Hematopoietic multipotent progenitor cell treated with erythropoietin and hydrocortisone succinate and interleukin-3 and kit ligand, for 4 days (in vitro differentiated cells): ENCODE measurements around the gene DHCR24.

Experiments used
- DNase-seq: peaks from one replicate; pipeline ENCODE4 v3.0.0-alpha.2; 2015

DHCR24 gene

DNA sequence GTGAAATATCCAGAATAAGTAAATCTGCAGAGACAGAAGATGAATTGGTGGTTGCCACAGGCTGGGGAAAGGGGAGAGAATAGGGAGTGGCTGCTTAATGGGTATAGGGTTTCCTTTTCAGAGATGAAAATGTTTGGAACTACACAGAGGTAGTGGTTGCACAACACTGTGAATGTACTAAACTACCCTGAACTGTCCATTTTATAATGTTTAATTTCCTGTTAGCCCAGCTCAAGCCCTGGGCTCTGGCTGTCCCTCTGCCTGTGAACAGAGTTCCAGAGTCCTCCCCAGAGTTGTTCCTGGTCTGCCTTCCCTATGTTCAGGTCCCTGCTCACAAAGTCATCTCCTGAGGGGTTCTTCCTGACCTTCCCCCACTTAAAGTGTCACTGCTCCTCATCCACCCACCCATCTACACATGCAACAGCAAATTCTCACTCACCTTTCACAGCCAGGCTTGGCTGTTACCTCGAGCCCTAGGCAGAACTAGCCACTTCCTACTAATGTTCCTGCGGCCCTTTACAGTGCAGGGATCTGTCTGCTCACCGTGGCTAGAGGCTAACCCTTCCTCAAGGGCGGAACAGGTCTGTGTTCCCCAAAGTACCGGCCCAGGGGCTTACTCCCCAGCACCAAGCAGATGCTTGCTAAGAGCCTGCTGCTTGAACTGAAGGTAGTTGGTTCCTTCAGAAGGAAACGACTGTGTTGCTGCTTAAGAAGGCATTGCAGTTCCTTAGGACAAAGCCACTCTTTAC, 22.4 kb downstream of the DHCR24 start:
- no peak for DNase-seq

DNA sequence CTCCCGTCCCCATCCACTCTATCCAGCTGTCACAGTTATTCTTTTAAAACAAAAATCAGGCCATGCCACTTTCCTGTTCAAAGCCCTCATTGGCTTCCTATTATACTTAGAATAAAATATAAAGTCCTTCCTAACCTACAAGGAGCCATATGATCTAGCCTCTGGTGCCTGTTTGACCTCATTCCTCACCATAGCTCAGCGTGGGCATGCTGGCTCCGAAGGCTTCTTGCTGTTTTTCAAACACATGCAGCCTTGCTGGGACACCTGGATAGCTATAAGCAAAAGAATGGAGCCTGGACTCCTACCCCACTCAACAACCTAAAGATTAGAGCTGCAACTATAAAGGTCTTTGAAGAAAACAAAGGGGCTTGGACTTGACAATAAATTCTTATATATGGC, 23.7 kb downstream of the DHCR24 start:
- no peak for DNase-seq

DNA sequence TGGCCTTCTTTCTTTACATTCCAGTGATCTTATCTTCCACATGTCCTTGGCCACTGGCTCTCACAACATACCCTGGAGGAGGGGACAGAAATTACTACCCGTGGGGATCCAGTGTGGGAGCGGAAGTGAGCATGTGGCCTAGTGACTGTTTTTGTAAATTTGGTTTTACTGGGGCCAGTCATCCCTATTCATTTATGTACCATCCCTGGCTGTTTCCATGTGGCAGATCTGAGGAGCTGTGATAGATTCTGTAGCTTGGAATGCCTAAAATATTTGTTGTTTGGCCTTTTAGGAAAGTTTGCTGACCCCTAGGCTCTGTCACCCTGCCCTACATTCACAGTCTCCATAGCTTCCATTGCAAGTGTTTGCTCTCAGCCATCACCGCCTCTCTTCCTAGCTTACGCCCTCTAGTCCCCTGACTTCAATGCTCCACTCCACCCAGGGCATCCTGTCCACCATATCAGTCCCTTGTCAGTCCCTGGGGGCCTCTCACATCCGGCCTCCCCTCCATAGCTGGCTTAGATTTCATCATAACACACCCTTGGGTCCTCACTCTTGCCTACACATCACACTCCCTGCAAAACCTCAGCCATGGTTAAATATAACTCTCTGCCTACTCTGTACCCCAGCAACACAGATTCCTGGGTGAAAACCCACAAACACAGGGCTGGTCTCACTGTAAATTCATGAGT, 25.8 kb downstream of the DHCR24 start:
- peak; percentile 74 for DNase-seq

DNA sequence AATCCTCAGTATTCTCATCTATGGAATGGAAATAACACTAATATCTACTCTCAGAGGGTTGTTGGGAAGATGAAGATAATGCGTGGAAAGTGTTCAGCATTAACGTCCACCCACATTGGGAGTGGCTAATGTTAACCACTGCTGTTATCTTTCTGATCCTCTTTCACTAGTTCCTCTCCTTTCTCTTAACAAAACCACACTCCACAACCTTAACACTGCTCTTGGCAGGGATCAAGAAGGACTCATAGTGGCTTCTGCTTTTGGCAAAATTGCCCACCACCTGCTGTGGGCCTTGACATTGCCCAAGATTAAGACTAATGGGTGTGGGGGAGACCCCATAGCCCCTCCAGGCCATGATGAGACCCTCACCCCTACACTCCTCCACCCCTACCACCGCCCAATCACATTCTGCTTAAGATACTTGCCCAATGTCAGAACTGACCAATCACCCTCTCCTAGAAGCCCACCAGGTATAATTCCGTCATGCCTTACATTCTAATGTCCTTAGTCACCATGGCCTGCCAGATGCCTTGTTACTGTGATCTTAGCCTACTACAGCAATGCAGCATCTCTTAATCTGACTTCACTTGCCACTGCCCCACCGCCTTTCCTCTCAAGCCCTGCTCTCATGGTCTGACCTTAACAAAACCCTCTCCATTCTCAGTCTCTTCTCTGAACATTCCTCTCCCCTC, 27.1 kb downstream of the DHCR24 start:
- DNase-seq, result peak; percentile 92

DNA sequence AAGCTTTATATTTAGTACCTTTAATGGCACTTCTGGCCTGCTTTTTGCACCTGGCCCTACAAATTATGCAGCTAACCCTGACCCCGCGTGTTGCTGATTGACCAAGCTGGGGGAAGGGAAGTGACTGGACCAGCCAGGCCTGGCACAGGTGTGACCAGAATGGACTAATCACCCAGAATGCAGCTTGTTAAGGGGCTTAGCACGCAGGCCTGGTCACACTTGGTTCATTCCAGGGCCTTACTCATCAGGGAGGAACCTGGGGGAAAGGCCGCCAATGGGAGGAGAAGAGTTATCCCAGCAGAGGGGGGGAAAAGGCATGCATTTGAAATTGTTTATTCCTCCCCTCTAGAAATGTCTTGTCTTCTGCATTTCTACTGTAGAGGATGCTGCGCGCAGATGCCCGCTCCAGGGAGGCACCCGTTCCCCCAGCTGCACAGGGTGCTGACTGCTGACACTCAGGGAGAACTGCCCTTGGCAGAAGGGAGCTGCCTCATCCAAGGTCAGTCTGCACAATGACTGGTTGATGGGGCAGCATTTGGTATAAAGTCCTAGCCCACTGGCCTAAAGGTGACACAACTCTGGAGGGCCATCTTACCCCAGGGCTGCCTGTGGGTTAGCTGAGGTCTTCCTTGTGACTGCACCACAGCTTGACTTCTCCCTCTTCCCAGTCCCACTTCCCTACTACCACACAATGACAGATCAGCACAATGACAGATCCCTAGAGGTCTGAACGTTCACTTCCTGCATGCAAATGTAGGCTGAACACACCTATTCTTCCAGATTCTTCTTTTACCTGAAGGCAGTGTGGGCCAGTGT, 29.0 kb downstream of the DHCR24 start:
- no peak for DNase-seq

DNA sequence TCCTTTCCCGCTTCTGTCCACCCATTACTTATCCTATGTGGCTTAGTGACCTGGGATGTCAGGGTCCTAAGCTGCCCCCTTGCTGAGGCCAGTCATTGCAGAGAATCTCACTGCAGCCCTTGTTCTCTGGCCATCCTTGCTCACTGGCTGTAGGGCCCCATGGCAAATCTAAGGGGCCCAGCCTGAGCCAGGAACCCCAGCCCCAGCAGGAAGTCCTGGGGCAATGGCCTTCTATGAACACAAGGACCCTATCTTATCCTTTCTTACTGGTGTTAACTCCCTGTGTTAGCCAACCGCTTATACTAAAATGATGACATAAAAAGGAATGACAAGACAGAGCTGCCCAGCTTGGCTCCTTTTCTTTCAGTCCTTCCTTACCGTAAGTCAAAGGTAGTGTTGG, 29.9 kb downstream of the DHCR24 start:
- DNase-seq, result no peak

DNA sequence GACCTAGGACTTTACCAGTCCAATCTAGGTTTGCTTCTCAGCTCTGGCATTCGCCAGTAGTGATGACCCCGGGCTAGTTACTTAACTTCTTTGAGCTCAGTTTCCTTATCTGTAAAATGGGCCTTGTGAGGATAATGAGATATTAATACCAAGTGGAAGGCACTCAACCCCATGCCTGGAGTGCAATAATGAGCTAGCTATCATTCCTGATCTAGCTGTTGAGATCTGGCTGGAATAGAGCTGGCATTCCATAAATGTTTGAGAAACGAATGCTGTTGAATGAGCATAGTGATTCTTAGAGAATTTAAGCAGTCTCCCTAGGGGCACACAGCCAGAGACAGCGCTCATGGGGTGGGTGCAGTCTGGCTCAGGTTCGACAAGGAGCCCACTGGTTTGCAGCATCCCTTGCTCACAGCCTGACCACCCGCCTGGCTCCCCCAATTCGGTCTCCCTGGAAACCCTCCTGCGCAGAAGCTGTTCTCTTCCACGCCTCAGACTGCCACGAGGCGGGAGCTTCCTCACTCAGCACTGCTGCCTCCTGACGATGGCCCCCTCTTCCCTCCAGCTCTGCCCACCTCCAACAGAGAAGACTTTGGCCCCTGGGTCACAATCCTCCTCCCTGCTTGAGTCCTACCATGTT, 32.5 kb downstream of the DHCR24 start:
- DNase-seq, result no peak

DNA sequence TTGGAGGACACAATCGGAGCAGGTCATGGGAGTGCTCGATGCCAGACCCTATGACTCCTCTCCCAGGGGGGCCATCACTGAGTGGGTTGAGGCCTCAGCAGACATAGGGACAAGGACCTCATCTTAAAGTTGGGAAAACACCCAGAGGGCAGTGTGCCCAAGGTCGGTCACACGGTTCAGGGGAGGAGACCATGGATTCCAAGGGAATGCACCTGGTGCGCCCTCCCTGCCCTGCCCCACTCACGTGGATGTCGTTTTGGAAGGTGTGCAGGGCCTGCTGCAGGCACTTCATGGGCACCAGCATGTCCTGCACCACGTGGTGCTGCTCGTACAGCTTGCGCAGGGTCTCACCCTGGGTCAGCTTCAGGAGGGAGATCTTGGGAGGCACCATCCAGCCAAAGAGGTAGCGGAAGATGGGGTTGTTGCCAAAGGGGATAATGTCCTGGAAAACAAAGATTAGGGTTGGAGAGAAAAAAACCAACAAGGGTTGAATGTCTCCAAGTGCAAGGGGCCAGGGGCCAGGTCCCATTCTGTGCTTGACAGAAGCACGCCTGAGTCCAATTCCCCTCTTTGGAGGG, 33.1 kb downstream of the DHCR24 start:
- no peak for DNase-seq

DNA sequence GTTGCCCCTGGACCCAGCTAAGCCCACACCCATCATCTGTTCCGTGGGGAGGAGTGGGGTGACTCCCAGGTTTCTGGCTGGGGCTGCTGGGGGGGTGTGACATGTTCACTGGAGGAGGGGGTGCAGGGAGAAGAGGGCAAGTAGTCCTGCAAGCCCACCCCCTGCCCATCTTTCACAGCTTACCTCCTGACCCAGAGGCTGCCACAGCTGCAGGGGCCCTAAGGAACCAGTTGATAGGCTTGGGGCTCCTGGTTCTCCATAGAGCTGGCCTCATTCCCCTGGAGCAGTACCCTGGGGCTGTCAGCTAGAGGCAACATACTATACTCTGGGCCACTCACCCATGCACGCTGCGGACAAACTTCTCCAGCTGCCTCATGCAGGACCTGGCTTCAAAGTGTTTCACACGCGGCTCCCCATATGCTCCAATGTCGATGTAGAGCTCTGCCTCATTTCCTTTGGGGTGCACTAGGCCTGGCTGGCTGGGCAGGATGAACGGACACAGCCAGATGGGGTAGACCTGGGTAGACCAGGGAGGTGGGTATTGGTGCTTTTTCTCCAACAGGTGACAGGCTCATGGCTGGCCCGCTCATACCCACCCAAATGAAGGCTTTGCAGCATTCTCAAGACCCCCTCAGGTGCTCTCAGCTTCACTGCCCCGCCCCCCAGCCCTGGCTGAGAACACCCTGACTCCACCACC, 33.8 kb downstream of the DHCR24 start:
- DNase-seq, result no peak

DNA sequence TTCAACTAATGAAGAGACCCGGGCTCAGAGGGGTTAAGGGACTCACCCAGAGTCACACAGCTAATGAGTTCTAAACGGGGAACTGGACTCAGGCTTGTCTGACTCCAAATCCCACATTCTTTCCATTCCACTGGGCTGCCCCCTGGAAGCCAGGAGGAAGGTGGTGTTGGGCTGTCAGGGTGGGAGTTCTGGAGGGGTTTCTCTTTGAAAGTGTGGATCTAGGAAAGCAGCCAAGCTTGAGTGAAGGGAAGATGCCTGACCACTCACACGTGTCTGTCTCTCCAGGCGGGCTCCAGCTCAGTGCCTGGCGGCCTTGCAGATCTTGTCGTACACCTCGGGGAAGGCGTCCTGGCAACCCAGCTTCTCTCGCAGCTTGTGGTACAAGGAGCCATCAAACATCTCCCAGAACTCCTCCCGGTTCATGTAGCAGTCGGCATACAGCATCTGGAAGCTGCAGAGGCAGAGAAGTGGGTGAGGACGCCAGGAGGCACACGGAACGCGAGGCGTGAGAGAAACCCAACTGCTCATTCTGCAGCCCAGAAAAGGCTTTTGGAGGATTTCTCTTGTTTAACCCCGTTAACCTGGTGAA, 35.0 kb downstream of the DHCR24 start:
- DNase-seq, result no peak

DNA sequence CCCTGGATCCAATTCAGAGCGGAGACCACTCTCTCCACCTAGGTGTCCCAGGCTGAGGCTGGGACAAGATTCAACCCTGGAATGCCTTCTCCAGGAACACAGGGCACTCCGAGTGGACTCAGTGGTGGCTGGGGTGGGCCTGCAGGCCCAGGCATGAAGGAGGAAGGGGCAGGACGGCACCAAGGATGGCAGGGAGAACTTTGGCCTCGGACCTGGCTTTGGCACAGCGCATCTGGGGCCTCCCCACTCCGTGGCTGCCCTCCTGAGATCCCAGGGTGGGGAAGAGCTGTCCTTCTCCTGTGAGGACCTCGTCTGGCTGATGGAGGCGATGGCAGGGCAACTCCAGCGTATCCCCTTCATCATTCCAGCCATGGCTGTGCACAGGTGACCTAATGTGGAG, 35.6 kb downstream of the DHCR24 start:
- DNase-seq, result no peak

DNA sequence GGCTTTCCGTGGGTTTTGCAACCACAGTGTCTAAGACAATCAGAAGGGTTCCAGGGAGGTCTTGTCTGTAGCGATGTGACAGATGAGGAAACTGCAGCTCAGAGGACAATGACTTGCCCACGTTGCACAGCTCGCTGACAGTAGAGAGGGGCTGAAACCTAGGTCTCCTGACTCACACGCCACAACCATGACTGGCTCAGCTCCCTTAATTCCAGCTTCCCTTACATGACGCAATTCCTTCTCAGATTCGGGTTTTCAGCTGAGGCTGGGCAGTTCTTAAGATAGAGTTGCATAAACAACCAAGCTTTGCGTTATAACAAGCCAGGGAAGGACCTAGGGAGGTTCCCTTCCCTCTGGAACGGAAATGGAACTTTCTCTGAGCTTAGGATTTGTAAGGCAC, 36.3 kb downstream of the DHCR24 start:
- no peak for DNase-seq

DNA sequence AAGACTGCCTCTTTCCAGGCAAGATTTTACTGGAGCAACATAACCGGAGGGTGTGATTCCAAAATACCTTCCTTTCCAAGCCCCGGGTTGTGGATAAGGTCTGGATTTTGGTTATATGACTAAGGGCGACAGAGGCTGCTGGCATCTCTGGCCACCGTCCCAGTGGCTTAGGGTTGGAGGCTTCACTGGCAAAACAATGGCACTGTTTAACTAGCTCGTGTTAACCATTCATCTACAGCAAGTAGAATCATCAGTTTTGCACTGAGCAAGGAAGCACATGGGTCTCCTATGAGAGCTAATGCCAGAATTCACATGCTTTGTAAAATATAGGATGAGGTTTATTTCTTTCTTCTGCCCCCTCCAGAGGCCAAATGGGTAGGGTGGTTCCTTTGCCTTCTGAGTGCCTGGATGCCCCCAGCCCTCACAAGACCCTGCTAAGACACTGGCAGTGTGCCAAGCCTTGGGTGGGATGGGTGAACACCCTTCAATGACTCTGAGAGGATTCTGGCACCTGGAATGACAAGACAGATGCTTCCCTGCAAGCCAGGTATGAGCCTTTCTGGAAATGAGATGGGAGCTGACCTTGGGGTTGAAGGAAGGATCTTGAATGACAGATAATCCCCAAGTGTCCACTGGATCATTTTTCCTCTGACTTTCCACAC, 36.8 kb downstream of the DHCR24 start:
- no peak for DNase-seq

DNA sequence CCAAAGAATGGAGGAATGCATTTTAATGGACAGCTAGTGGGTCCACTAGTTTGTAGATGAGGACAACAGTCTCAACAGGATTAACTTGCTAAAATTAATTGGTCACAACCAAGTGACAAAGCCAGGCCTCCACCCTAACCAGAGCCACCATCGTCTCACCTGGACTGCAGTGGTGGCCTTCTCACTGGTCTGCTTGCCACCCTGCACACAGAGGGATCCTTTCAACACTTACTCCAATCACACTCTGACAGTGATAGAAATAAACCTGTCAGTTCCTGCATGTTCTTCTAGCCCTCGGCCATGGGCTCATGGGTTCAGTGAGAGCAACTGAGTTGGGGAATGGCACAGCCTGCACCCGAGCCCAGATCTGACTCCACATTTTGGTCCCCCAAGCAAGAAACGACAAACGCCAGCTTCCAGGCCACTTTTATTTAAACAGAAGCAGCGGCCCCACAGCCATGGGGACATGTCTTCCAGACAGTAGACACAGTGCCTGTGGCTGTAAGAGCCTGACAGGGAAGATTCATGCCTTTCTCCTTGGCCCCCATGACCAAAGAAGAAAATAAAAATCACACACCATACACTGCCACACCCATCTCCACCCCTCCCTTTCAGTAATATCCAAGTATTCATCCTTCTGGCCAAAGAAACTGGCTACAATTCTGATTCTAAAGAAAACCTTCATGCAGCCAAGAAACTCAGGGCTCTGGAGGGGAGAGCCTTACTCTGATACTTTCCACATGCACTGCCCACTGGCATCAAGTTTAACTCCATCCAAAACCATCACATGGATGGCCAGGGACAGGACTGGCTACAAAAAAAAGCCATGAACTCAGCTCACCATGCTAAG, 37.6 kb downstream of the DHCR24 start:
- DNase-seq, result no peak

DNA sequence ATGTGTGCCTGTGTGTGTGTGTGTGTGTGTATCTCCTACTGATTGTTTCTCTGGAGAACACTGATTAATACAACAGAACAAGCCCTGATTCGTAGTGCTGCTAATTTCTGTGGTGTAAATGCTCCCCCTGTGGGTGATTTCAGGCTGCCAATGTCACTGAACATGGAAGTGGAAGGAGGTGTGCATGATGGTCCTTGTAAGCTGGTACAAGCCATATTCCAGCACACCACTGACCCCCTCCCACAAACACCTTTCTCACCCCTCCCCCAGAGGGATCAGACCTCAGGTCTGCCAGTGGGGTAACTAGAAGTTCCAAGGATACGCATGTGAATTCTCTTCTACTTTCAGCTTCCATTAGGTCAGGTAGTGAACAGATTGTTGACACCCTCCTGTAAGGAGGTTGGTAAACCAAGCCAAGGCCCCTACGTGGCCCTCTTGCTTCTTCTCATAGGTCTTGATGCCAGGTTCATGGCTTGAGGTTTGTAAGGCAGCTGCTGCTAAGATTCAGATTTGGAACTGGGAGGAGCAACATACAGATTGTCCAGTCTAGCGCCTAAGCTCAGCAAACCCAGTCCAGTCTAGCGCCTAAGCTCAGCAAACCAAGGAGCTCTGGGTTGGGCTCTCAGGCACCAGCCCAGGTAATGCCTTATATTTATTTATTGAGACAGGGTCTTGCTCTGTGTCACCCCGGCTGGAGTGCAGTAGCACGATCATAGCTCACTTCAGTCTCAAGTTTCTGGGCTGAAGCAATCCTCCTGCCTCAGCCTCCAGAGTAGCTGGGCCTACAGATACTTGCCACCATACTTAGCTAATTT, 38.7 kb downstream of the DHCR24 start:
- no peak for DNase-seq

DNA sequence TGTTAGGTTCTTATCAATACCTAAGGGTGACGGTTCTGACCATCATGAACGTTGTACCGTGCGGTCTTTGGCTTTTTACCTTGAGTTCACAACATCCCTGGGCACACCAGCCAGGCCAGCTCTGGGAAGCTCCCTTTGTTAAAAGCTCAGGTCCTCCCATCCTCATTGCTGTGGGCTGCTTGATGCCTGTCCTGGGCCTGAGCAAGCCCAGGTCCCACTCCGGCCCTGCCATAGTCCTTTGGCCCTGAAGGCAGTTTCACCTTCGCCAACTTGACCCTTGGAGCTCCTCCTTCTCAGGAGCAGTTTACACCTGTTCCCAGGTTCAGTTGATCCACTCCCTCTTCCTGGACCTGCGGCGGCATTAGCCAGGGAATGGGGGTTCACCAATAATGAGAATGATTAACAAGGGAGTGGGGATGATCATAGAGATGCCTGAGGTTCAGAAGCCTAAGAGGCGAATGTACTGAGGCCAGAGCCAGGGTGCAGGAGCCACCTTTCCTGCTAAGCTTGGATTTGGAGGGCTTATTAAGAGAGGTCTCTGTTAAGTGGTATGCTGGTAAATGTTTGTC, 40.2 kb downstream of the DHCR24 start:
- no peak for DNase-seq

DNA sequence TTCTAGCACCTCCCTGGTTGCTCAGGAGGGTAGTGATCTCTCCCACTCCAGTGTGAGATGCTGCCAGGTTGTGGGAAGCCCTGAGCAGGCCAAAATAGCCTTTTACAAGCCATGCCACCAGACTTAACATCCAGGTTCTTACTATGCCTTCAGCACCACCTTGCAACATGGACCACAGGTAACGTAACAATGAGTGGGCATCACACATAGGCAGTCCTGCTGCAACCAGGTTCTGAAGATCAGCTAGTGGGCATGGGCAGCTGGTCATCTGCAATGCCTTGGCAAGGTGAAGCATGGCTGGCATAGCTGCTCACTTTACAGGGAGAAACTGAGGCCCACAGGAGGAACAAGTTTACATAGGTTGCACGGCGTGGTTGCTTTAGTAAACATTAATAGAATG, 40.7 kb downstream of the DHCR24 start:
- DNase-seq, result no peak

DNA sequence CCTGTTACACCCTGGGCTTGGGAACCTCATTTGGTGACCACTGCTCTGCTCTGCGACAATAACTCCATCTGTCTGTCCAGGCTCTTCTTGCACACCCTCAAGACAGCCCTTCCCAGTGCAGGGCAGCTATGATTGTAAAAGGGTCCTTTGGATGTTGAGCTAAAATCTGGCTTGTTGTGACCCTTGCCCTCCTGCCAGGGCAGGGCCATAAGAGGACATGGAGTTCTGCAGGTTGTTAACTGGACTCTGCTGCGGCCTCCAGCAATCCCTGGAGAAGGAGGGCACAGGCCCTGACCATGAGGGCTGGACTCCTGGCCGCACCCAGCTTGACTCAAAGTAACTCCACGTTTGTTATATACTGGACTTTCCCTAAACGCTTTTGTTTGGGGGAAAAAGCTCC, 41.2 kb downstream of the DHCR24 start:
- DNase-seq, result no peak

DNA sequence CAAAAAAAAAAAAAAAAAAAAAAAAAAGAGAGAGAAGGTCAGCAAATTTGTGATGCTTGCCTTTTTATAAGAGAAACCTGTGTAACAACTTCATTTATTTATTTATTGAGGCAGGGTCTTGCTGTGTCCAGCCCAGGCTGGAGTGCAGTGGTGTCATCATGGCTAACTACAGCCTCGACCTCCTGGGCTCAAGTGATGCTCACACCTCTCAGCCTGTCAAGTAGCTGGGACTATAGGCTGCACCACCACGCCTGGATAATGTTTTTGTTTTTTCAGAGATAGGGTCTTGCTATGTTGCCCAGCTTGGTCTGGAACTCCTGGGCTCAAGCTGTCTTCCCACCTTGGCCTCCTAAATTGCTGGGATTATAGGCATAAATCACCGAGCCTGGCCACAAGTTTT, 42.4 kb downstream of the DHCR24 start:
- no peak for DNase-seq
